ENCODE results near the gene GLA. TPM values are rescaled to one million over a fixed set of nuclear protein-coding genes. Genes with fewer than 3 reads are reported as not detected.

GLA gene
- total RNA-seq, 4 donors from 2014 or later: 13.2 to 30.2 (median 19.2) TPM

GRCh38 chrX:101385795-101386541 lies 21.8 kb downstream of the GLA start, which contains the start of gene BTK:
BTK (minus strand) TSS chrX:101386191; CDS start chrX:101375284, 10,907 bp downstream.
- no peaks in the 10 kb centered on the region for H3K27me3 ChIP-seq
- no peak within 1 kb of the TSS for H3K4me3 ChIP-seq
- no peaks in the 10 kb centered on the region for H3K36me3 ChIP-seq
- no peaks in the 10 kb centered on the region for H3K9me3 ChIP-seq
- intact Hi-C loops (cut with DNase I; ENCODE audit: low total_unique reads): no loop called here
- no peaks in the 10 kb centered on the region for H3K4me1 ChIP-seq
- TF ChIP-seq CTCF (IDR thresholded peaks at IDR 0.05): no peak
- no peak for TF ChIP-seq POLR2A (IDR thresholded peaks at IDR 0.05)
- no peak within 1 kb of the TSS for H3K27ac ChIP-seq
- no peak for DNase-seq

GRCh38 chrX:101385026-101385684 lies 22.6 kb downstream of the GLA start:
- Histone ChIP-seq H3K4me1 (no peaks in the 10 kb centered on the region), H3K27me3 (no peaks in the 10 kb centered on the region), H3K9me3 (no peaks in the 10 kb centered on the region), H3K4me3 (no peak overlapping the region), H3K36me3 (no peaks in the 10 kb centered on the region), H3K27ac (no peak overlapping the region)
- DNase-seq: no peak
- intact Hi-C loops (cut with DNase I; ENCODE audit: low total_unique reads): no loop called here
- no peak for TF ChIP-seq CTCF (IDR thresholded peaks at IDR 0.05)
- TF ChIP-seq POLR2A (IDR thresholded peaks at IDR 0.05): no peak

GRCh38 chrX:101383679-101384205 lies 24.0 kb downstream of the GLA start:
- H3K36me3 ChIP-seq: no peaks in the 10 kb centered on the region
- H3K27me3 ChIP-seq: no peaks in the 10 kb centered on the region
- H3K4me3 ChIP-seq: no peak overlapping the region
- no peak for DNase-seq
- no peaks in the 10 kb centered on the region for H3K9me3 ChIP-seq
- H3K4me1 ChIP-seq: no peaks in the 10 kb centered on the region
- TF ChIP-seq CTCF (IDR thresholded peaks at IDR 0.05): no peak
- no peak for TF ChIP-seq POLR2A (IDR thresholded peaks at IDR 0.05)
- intact Hi-C loops (cut with DNase I; ENCODE audit: low total_unique reads): no loop called here
- H3K27ac ChIP-seq: no peak overlapping the region

GRCh38 chrX:101377547-101377946 lies 30.2 kb downstream of the GLA start:
- TF ChIP-seq POLR2A (IDR thresholded peaks at IDR 0.05) (no peak), CTCF (IDR thresholded peaks at IDR 0.05) (no peak)
- DNase-seq: no peak
- Histone ChIP-seq H3K4me1 (no peaks in the 10 kb centered on the region), H3K9me3 (no peaks in the 10 kb centered on the region), H3K36me3 (no peaks in the 10 kb centered on the region), H3K4me3 (no peak overlapping the region), H3K27me3 (no peaks in the 10 kb centered on the region), H3K27ac (no peak overlapping the region)
- intact Hi-C loops (cut with DNase I; ENCODE audit: low total_unique reads): no loop called here

- Histone ChIP-seq H3K4me3 (no peak overlapping the region), H3K36me3 (no peaks in the 10 kb centered on the region), H3K9me3 (no peaks in the 10 kb centered on the region), H3K27ac (no peak overlapping the region), H3K27me3 (no peaks in the 10 kb centered on the region), H3K4me1 (no peaks in the 10 kb centered on the region)
- intact Hi-C loops (cut with DNase I; ENCODE audit: low total_unique reads): no loop called here
- TF ChIP-seq CTCF (IDR thresholded peaks at IDR 0.05) (no peak), POLR2A (IDR thresholded peaks at IDR 0.05) (no peak)
- no peak for DNase-seq
Measured at GRCh38 chrX:101370888-101371504, 36.7 kb downstream of the GLA start.

All from uterus (tissue), 4 donors.